ENCODE measurements around the gene NUDT16.
"Not testable (repeated sequence)": the region's sequence is repeated elsewhere in the genome, so short reads cannot be mapped to it uniquely, and the experiment has no call there.

The NUDT16 gene

DNA sequence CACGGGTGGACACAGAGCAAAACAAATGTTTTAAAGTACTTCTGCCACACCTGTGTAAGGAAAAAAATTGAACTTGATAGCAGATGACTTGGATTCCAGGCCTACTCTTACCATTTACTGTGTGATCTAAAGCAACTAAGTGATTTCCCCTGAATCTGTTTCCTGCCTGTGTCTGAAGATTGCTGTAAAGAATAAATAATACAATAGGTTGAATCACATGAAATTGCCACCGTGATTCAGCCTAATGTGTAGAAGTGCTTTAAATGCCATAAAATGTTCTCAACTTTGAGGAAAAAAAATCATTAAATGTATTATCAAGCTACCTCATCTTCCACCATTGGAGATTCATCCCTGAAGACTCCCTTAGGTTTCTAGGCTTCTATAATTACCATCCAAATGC is 27.6 kb upstream of the NUDT16 start:
- Histone ChIP-seq H3K9ac (ENCODE audit: insufficient read length) (no peak overlapping the region), H3K9me3 (ENCODE audit: low read depth, low read length) (no peaks in the 10 kb centered on the region), H3K27ac (no peak overlapping the region), H3K36me3 (ENCODE audit: insufficient read depth, low read length) (no peaks in the 10 kb centered on the region), H3K4me3 (no peak overlapping the region)
- no peak for DNase-seq (ENCODE audit: low read depth, low spot score)
- no peak for TF ChIP-seq POLR2AphosphoS5 (IDR thresholded peaks at IDR 0.05; ENCODE audit: borderline replicate concordance, low read depth, low read length)
- TF ChIP-seq EZH2 (IDR thresholded peaks at IDR 0.05), result no peak

DNA sequence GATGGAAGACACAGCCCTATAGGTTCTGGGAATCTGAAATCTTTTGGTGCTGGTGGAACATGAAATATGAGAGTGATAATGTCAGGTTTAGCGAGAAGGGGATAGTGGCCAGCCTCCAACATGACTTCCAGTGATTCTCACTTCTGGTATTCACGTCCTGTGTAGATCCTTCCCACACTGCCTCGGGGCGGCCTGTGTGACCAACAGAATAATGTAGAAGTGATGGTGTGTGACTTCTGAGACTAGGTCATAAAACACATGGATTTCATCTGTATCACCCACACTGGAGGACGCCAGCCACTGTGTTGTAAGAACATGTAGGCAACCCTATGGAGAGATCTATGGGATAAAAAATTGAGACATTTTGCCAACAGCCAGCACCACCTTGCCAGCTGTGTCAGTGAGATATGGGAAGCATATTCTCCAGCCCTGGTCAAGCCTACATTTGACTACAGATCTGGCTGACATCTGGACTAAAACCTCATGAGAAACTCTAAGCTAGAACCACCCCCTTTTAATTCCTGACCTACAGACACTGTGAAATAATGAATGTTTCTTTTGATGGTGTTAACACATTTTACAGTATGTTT is 25.5 kb upstream of the NUDT16 start:
- Histone ChIP-seq H3K4me3 (no peak overlapping the region), H3K27ac (no peak overlapping the region), H3K9ac (ENCODE audit: insufficient read length) (no peak overlapping the region), H3K9me3 (ENCODE audit: low read depth, low read length) (no peaks in the 10 kb centered on the region), H3K36me3 (ENCODE audit: insufficient read depth, low read length) (no peaks in the 10 kb centered on the region)
- TF ChIP-seq EZH2 (IDR thresholded peaks at IDR 0.05) (no peak), FOXP2 (optimal IDR thresholded peaks at IDR 0.05; ENCODE audit: control extremely low read depth, extremely low read length, insufficient read depth) (no peak), POLR2AphosphoS5 (IDR thresholded peaks at IDR 0.05; ENCODE audit: borderline replicate concordance, low read depth, low read length) (no peak)
- DNase-seq (ENCODE audit: low read depth, low spot score), result no peak

DNA sequence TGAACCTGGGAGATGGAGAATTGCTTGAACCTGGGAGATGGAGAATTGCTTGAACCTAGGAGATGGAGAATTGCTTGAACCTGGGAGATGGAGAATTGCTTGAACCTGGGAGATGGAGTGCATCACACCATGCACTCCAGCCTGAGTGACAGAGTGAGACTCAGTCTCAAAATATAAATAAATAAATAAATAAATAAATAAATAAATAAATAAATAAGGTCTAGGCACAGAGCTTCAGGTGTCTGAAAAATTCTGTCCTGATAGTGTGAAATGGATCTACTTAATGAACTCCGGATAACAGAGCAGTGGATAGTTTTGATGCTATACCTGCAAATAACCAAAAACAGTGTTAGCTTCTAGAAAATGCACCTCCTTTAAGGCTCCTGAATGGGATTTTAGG is 24.3 kb upstream of the NUDT16 start:
- Histone ChIP-seq H3K9ac (ENCODE audit: insufficient read length) (no peak overlapping the region), H3K36me3 (ENCODE audit: insufficient read depth, low read length) (no peaks in the 10 kb centered on the region), H3K9me3 (ENCODE audit: low read depth, low read length) (no peaks in the 10 kb centered on the region), H3K4me3 (no peak overlapping the region), H3K27ac (no peak overlapping the region)
- no peak for DNase-seq (ENCODE audit: low read depth, low spot score)
- TF ChIP-seq EZH2 (IDR thresholded peaks at IDR 0.05) (no peak), FOXP2 (optimal IDR thresholded peaks at IDR 0.05; ENCODE audit: control extremely low read depth, extremely low read length, insufficient read depth) (no peak), POLR2AphosphoS5 (IDR thresholded peaks at IDR 0.05; ENCODE audit: borderline replicate concordance, low read depth, low read length) (no peak)

DNA sequence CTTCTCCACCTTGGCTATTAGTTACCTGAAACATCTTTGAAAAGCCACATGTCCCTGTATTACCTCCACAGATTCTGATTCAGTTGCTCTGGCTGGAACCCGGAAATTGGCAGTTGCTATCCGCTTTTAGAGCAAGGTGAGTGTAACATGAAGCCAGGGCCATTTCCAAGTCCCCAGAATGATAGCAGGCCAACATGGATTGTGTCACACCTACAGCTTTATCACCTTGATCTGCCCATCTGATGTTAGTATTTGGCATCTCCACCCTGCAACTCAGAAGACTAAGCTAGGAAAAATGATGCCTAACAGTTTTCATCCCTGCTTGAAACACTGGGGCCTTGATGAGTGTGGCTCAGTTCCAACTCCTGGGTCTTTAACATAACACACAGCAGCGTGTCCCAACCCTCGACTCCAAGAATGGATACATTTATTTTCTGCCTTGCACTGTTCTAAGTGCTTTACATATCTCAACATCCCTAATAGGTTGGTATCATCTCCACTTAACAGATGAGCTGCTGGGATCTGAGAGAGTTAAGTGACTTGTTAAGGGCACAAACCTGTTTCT is 21.3 kb upstream of the NUDT16 start:
- H3K4me3 ChIP-seq, result no peak overlapping the region
- DNase-seq (ENCODE audit: low read depth, low spot score), result no peak
- no peak overlapping the region for H3K9ac ChIP-seq (ENCODE audit: insufficient read length)
- no peak for TF ChIP-seq EZH2 (IDR thresholded peaks at IDR 0.05)
- no peak overlapping the region for H3K27ac ChIP-seq
- no peaks in the 10 kb centered on the region for H3K36me3 ChIP-seq (ENCODE audit: insufficient read depth, low read length)
- H3K9me3 ChIP-seq (ENCODE audit: low read depth, low read length), result no peaks in the 10 kb centered on the region

DNA sequence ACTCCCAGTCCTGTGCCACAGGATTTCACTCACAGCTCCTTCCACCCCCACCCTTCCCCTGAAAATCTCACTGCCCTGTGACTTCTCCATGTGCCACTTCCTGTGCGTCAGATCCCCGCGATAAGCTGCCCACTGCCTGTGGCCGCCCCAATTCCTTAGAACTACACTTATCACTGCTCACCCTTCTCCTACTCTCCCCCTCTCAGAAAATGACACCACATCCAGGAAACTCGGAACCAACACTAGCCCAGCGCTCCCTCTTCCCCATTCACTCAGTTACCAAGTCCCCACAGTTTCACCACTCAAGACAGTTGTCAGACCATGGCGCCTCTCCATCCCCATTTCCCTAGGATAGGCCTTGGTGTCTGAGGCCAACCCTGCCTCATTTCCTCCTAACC is 20.5 kb upstream of the NUDT16 start:
- H3K27ac ChIP-seq; H3K36me3 ChIP-seq (ENCODE audit: insufficient read depth, low read length); H3K4me3 ChIP-seq; H3K9me3 ChIP-seq (ENCODE audit: low read depth, low read length); H3K9ac ChIP-seq (ENCODE audit: insufficient read length); DNase-seq (ENCODE audit: low read depth, low spot score): not testable (repeated sequence)

DNA sequence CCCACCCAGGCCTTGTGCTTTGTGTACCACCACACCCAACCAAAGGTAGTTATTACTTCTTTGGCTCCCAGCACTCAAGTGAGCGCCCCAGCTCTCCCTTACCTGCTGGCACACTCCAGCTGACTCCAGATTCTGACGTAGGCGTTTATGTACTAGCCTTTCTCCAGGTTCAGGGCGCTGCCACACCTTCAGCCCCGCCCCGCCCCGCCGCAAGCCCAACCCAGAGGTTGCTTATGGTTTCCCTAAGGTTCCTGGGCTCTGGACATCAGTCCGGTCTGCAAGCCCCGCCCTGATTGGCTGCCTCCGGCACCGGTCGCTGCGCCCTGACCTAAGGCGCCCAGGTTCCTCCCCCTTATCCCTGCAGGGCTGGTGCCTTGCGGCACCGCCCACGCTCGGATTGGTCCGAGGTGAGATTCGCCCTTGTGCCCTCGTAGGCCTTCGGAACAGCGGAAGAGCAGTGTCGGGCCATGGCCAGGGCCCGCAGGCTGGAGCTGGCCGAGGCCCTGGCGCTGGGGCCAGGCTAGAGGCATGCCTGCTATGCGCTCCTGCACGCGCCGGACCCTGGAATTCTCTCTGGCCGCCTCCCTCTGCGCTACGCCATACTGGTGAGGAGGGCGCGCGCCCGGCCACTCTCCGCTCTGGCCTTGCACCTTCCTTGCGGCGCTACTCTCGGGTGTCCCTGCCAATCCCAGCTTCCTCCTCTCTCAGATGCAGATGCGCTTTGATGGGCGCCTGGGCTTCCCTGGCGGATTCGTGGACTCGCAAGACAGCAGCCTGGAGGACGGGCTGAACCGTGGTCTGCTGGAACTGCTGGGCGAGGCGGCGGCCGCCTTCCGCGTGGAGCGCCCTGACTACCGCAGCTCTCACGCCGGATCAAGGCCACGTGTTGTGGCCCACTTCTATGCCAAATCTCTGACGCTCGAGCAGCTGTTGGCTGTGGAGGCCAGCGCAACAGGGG is 19.8 kb upstream of the NUDT16 start:
- H3K4me3 ChIP-seq, result no peak overlapping the region

DNA sequence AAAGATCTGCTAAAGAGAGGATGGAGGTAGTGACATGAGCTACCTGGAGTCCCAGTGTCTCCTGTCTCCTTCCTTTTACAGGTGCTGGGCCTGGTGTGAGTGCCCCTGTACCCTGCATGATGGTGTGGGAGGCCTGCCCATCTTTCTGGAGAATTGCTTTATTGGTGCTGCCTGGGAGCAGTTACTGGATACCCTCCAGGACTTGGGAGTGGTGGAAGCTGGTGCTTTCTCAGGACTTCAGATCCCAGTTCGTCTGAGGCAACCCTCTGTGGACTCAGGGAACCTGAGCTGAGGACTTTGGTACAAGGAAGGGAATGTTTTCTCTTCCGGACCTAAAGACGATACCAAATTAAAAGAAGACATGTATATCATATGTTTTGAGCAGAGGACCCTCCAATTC is 18.3 kb upstream of the NUDT16 start:
- TF ChIP-seq POLR2AphosphoS5 (IDR thresholded peaks at IDR 0.05; ENCODE audit: borderline replicate concordance, low read depth, low read length), result no peak
- no peak for TF ChIP-seq FOXP2 (optimal IDR thresholded peaks at IDR 0.05; ENCODE audit: control extremely low read depth, extremely low read length, insufficient read depth)
- TF ChIP-seq EZH2 (IDR thresholded peaks at IDR 0.05), result no peak
- no peak overlapping the region for H3K27ac ChIP-seq
- H3K4me3 ChIP-seq, result no peak overlapping the region
- H3K36me3 ChIP-seq (ENCODE audit: insufficient read depth, low read length), result no peaks in the 10 kb centered on the region
- no peak for DNase-seq (ENCODE audit: low read depth, low spot score)
- no peak overlapping the region for H3K9ac ChIP-seq (ENCODE audit: insufficient read length)
- H3K9me3 ChIP-seq (ENCODE audit: low read depth, low read length), result no peaks in the 10 kb centered on the region

More for the DNA sequence above, 19.8 kb upstream of the NUDT16 start:
- TF ChIP-seq POLR2AphosphoS5 (IDR thresholded peaks at IDR 0.05; ENCODE audit: borderline replicate concordance, low read depth, low read length) (no peak), FOXP2 (optimal IDR thresholded peaks at IDR 0.05; ENCODE audit: control extremely low read depth, extremely low read length, insufficient read depth) (no peak), EZH2 (IDR thresholded peaks at IDR 0.05) (no peak)
- no peak for DNase-seq (ENCODE audit: low read depth, low spot score)
- Histone ChIP-seq H3K9ac (ENCODE audit: insufficient read length) (no peak overlapping the region), H3K36me3 (ENCODE audit: insufficient read depth, low read length) (no peaks in the 10 kb centered on the region), H3K9me3 (ENCODE audit: low read depth, low read length) (no peaks in the 10 kb centered on the region), H3K27ac (no peak overlapping the region)

DNA sequence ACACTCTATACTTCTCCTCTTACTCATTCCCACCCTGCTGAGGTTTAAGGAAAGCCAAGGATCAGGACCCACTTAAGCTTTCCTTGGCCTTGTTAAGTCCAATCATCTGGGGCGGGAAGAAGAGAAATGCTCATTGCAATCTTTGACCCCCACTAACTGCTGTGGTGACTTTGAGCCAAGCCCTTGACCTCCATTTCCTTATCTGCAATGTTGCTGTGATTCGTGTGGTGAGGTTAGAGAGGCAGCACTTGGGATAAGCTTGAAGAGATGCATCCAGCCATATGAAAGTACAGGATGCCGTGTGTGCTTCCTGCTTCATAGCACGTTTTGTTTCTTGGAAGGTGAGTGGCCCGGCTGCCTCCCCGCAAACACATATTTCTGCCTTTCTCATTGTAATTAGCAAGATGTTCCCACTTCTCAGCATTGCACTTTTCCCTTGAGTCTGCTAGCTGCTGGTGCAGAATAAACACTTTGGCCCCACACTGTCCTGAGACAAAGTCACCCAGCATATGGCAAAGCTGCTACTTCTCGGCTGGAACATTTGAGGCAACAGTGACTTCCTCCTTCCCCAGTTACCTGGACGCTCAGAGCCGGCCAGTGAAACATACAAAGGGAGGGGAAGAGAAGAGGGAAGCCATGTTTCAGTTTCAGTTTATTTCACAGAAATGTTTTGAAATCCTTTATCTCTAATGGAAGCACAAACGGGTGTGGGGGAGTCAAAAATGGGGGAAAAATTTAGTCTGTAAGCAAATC is 10.5 kb upstream of the NUDT16 start:
- Histone ChIP-seq H3K27ac (no peak overlapping the region), H3K4me3 (no peak overlapping the region), H3K36me3 (ENCODE audit: insufficient read depth, low read length) (no peaks in the 10 kb centered on the region), H3K9ac (ENCODE audit: insufficient read length) (no peak overlapping the region), H3K9me3 (ENCODE audit: low read depth, low read length) (no peaks in the 10 kb centered on the region)
- TF ChIP-seq FOXP2 (optimal IDR thresholded peaks at IDR 0.05; ENCODE audit: control extremely low read depth, extremely low read length, insufficient read depth) (no peak), EZH2 (IDR thresholded peaks at IDR 0.05) (no peak), POLR2AphosphoS5 (IDR thresholded peaks at IDR 0.05; ENCODE audit: borderline replicate concordance, low read depth, low read length) (no peak)
- DNase-seq (ENCODE audit: low read depth, low spot score), result no peak
